C4-2B (cell line): Measurements from ENCODE around the gene SLC39A8.

Experiments
- ZFX ChIP-seq: fragments of 450-650 bp; IDR thresholded peaks from 2 replicates; pipeline ENCODE4 v1.6.1; 2017
- TF ChIP-seq, protein P1 (sequence below): fragments of 450-650 bp; conservative IDR thresholded peaks from 2 replicates; pipeline ENCODE4 v1.5.1; 2017; ENCODE audit warnings: mild to moderate bottlenecking

DNA sequence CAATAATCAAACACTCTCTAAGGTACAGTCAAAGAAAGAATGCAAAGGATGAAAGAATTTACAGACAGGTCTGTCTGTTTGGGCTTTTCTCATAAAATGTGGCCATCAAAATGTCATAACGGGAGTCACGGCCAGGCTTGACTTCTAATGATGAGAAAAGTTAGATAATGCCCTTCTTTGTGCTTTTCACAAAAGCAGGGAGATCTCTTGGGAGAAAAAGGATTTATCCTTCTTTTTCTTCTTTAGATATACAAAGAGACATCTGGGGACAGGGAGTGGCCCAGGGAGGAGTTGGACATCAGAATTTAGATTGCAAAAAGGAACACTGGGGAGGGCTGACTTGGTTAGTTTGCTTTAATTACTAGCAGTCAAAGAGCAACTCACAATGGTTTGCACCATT is 93.1 kb downstream of the SLC39A8 start:
- TF ChIP-seq, protein P1, sequence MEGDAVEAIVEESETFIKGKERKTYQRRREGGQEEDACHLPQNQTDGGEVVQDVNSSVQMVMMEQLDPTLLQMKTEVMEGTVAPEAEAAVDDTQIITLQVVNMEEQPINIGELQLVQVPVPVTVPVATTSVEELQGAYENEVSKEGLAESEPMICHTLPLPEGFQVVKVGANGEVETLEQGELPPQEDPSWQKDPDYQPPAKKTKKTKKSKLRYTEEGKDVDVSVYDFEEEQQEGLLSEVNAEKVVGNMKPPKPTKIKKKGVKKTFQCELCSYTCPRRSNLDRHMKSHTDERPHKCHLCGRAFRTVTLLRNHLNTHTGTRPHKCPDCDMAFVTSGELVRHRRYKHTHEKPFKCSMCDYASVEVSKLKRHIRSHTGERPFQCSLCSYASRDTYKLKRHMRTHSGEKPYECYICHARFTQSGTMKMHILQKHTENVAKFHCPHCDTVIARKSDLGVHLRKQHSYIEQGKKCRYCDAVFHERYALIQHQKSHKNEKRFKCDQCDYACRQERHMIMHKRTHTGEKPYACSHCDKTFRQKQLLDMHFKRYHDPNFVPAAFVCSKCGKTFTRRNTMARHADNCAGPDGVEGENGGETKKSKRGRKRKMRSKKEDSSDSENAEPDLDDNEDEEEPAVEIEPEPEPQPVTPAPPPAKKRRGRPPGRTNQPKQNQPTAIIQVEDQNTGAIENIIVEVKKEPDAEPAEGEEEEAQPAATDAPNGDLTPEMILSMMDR, result no peak
- no peak for TF ChIP-seq ZFX
